COLO829 (cell line): Measurements from ENCODE around the gene SOX6.

Source experiments
- DNase-seq: peaks from one replicate; pipeline ENCODE4 v3.0.0; 2012; ENCODE audit warnings: low spot score

The SOX6 gene

GRCh38 chr11:16364254-16364653 is 7.9 kb upstream of the SOX6 start:
- no peak for DNase-seq

GRCh38 chr11:16363706-16364105 is 7.4 kb upstream of the SOX6 start:
- DNase-seq: no peak

- no peak for DNase-seq
These were observed 4.9 kb upstream of the SOX6 start for GRCh38 chr11:16361108-16361865.

GRCh38 chr11:16359369-16359768 is 3.0 kb upstream of the SOX6 start:
- no peak for DNase-seq

DNA sequence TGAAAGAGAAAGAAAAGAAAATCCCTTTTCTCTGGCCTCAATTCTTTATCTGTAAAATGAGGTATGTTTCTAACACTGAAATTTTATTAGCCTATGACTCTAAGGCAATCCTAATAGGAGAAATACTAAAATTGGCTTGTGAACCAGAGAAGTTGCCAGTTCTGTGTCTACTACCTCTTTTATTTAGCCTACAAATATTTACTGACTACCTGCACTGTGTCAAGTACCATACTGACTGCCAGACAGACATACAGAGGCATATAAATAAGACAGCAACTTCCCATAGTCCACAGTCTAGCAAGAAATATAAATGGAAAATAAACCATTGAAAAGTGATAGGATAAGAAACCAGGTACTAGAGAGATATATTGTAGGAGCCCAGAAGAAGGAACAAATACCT is 2.4 kb upstream of the SOX6 start:
- DNase-seq: no peak

- no peak for DNase-seq
These were observed 1.4 kb upstream of the SOX6 start for GRCh38 chr11:16357775-16358174.

GRCh38 chr11:16356761-16357393 is 531 bp upstream of the SOX6 start:
- peak; percentile 24 for DNase-seq

DNA sequence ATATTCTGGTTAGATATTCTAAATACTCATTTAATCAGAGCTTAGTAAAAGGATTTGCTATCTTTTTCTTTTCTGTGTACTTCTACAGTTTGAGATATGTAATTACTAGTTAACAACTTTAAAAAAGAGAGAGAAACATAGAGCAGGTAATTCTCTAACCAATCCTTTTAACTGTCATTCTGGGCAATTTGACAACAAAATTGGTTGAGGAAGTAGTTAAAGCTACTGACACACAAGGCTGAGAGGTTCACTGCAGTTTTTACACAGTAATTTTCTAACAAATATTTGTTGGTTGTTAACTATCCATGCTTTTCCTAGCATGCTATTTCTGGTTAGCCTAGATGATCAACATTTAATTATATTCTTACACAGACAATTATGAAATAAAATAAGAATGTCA is 3.6 kb downstream of the SOX6 start:
- DNase-seq: no peak

DNA sequence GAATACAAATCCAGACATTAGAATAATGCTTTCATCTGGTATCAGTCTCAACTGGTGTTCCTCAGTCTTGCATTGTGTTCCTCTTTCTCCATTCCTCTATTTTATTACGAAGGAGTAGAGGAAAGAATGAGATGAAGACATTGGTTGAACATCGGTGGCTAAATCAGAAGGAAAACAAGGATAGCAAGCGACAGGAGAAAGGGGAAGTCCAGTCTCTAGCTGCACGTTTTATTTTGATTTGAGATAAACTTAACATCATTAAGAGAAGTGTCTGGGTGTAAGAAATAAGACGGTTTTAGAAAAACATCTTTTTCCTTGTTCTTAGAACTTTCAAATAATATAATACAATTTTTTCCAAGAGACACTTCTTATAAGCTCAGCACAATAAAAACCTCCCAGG is 6.2 kb downstream of the SOX6 start:
- no peak for DNase-seq

DNA sequence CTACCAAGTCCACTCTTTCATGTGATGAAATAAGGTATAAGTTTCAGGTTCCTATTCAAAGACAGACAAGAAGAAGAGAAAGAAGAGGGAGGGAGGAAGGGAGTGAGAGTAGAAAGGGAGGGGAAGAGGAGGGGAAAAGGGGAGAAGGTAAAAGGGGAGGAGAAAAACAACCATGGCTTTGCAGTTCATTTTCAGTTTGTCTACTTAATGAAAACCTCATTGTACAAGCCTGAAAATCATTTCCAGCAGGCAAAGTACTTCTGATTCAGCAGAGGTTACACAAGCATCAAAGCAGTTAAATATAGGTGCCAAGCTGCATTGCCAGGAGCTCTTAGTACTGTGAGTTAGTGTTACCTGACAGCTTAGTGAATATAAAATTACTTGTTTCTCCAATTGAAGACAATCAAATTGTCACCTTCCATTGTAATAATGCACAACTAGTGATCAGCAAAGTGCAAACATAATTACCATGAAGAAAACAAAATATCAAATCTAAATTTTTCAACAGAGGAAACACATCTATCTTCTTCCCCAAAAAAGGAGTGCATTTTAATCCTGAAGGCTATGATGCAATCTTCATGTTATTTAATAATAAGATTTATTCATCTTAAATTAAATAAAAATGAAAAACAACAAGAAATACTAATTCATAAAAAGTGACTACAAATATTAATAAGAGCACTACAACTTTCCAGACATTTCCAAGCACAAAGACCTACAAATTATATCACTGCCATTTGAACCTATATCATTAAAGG is 8.2 kb downstream of the SOX6 start:
- no peak for DNase-seq

DNA sequence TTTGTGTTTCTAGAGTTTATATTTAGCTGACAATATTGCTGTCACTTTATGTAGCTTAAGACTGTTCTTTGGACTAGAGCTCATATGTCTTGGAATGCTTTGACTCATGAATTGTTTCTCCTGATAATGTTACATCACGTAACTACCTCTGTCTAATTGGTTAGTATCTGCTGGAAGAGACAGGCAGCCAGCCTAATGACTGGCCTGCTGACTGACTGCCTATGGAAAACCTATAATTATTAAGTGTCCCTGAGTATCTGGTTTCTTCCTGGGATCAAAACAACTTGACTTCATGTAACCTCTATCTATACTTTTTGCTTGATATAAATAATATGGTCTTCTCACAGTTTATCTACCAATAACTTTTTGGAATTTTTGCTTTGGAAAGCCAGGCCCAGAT is 9.4 kb downstream of the SOX6 start:
- DNase-seq: no peak

DNA sequence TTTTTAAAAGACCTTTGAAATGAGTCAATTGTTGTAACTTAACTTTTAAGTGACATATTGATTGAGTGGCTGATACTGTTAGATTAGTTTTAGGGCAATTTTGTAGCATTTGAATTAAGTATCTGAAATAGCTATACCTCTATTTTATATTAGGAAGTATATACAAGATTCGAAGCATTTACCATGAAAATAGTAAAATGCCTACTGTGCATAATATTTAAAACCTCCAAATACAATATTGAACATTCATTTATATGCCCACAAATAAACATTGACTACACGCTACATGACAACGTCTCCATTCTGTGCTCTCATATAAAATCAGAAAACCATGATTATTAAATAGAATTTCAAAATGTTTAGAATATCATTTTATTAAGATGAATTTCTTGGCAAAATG is 14.5 kb downstream of the SOX6 start:
- DNase-seq: no peak

DNA sequence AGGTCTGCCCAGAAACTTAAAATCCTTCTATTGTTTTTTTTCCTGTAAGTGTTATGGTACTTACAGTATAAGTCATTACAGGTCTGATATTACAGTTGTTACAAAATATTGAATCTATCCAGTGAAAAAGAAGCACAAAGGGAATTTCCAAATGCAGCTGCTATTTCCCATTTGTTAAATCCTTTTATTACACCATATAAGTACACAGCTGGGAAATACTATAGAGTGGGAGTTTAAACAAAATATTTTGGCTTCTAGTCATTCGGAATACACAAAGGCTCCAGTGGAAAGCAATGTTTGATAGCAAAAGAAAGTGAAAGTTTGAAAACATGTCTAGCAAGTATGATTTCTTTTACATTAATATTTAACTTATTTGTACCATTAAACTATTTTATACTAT is 18.0 kb downstream of the SOX6 start:
- no peak for DNase-seq

DNA sequence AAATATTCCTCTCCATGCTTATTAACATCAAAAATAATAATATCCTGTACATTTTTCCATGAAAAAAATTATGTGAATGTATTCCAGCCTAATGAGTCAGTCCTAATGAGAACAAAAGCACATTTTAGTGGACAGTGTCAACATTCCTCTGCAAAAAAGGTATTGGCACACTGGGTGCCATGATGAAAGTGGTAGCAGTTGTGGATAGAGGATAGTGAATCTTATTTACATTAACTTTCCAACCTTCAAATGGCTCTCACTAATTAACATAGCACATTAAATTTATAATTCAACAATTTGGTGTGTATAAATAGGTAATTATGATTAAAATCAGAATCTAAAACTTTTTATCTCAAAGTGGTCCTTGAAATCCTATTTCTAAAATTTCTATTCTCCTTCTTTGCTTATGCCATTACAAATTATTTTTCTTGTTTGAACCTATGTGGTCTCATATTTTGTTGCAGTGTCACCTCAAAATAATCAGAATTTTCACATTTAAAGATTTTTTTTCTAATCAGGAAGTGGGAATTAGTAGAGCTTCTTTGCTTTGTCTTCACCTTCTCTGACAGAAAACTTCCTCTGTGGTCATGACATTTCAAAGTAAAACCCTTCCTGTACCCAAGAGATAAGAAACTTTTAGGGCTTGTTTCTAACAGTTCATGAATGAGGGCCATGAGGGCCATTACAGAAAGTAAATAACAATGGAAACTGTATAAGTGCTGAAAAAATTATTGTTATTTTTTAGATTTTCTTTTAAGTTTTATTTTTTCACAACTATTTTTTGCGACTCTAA is 18.7 kb downstream of the SOX6 start:
- no peak for DNase-seq

GRCh38 chr11:16336721-16337120 is 19.6 kb downstream of the SOX6 start:
- DNase-seq: peak; percentile 18

GRCh38 chr11:16336204-16336603 is 20.1 kb downstream of the SOX6 start:
- no peak for DNase-seq

GRCh38 chr11:16335236-16335962 is 20.9 kb downstream of the SOX6 start:
- DNase-seq: no peak

DNA sequence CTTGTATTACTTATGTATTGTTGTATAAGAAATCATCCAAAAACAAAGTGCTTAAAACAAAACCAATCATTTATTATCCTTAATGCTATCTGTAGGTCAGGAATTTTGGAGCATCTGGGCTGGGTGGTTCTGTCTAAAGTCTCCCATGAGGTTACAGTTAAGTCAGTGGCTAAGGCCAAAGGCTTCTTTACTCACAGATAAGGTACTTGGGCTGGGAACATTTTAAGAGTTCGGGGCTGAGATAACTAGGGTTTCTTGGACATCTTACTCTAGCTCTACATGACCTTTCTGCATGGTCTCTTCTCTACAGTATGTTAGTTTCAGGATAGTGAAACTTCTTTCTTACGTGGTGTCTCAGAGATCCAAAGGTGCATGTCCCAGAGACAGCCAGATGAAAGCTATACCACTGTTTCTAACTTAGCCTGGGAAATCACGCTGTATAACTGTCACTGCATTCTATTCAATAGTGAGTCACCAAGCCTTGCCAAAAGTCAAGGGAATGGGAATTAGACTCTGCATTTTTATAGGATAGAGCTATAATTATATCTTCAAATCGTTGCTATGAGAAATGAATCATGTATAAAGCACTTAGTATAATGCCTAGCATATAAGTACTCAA is 29.6 kb downstream of the SOX6 start:
- DNase-seq: peak; percentile 19

GRCh38 chr11:16322190-16322589 is 34.2 kb downstream of the SOX6 start:
- DNase-seq: no peak

- DNase-seq: no peak
These were observed 35.2 kb downstream of the SOX6 start for GRCh38 chr11:16321148-16321547.

DNA sequence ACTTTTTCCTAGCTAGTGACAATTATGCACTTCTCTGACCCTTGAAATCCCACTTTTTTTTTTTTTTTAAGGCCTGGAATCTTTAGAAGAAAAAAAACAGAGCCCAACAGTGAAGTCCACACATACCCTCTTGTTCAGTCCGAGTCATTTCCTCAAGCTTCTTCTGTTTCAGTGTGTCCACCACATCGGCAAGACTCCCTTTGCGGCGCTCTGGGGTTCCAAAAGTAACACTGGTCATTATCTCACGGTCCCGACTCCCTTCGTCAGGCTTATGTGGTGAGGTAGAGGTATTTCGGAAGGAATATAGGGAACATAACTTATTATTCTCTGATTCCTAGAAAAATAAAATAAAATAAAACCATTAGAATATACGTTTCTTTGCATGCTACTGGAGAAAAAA is 38.0 kb downstream of the SOX6 start:
- no peak for DNase-seq
